ENCODE results near the gene CFAP206. TPM values are rescaled to one million over a fixed set of nuclear protein-coding genes. Genes with fewer than 3 reads are reported as not detected.

Gene CFAP206
- total RNA-seq, 1 experiment from 2014 or later: 0.54 TPM

DNA sequence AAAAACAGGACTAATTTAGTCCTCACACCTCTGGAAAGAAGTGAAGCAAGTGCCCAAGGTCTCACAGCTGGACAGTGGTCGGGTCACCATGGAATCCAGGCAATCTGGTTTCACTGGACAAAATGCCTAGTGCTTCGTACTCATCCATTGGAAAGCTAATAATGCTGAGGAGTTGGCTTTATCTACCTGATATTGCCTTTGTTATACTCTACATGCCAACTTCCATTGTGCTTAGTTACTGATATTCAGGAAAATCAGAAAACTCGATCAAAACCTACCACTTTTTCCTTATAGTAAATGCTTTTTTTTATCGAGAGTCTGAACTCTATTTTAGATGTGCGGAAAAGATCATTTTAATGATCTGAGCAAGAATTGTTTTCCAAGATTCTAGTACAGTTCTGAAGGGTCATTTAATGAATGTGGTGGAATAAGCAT is 966 bp downstream of the CFAP206 start:
- POLR2A ChIA-PET: interaction anchor here (0.6 to 0.7 kb wide), 2 partner anchors 111 to 1635 kb away, joined by 3 to 5 read pairs; no protein-coding TSS in a partner anchor
- Histone ChIP-seq H3K9me2 (ENCODE audit: insufficient read depth) (no peaks in the 10 kb centered on the region), H3K9ac (ENCODE audit: low read length) (peak overlapping the region; percentile 50), H3K36me3 (ENCODE audit: control insufficient read depth in 1 of 2, insufficient read depth in 2 of 2, low read length in 2 of 2) (no peaks in the 10 kb centered on the region), H3K27ac (ENCODE audit: low read depth, low read length) (peak overlapping the region; percentile 29), H3K79me2 (ENCODE audit: insufficient read depth, low read length) (no peaks in the 10 kb centered on the region), H3K4me1 (ENCODE audit: control insufficient read depth in 1 of 2, insufficient read depth in 2 of 2, low read length in 2 of 2) (peaks cover 4 to 12% of the 10 kb centered on the region in 2 experiments; a peak in 3 of 4 replicates), H3K4me3 (replicated peaks in 1 of 2; ENCODE audit: low read depth in 1 of 2, low read length in 2 of 2) (peak overlapping the region; percentile 45 to 79), H4K20me1 (ENCODE audit: insufficient read depth) (no peaks in the 10 kb centered on the region), H2AFZ (ENCODE audit: low read depth, low read length, poor library complexity, severe bottlenecking) (peak overlapping the region; percentile 94), H3K4me2 (ENCODE audit: low read length) (peak overlapping the region; percentile 81), H3K27me3 (ENCODE audit: insufficient read depth, low read length) (no peaks in the 10 kb centered on the region), H3K9me3 (ENCODE audit: control insufficient read depth in 1 of 2, insufficient read depth in 1 of 2, low read depth in 1 of 2, low read length in 2 of 2) (no peaks in the 10 kb centered on the region)
- CTCF ChIA-PET: interaction anchor here (1.3 kb wide), 1 partner anchor 16 kb away, joined by 3 read pairs; no protein-coding TSS in a partner anchor
- intact Hi-C loops (cut with micrococcal nuclease): loop anchor here (5.0 kb wide), 2 partner anchors 64 to 294 kb away; partner anchors contain the start of genes AKIRIN2 and SLC35A1
- TF ChIP-seq, protein P1, sequence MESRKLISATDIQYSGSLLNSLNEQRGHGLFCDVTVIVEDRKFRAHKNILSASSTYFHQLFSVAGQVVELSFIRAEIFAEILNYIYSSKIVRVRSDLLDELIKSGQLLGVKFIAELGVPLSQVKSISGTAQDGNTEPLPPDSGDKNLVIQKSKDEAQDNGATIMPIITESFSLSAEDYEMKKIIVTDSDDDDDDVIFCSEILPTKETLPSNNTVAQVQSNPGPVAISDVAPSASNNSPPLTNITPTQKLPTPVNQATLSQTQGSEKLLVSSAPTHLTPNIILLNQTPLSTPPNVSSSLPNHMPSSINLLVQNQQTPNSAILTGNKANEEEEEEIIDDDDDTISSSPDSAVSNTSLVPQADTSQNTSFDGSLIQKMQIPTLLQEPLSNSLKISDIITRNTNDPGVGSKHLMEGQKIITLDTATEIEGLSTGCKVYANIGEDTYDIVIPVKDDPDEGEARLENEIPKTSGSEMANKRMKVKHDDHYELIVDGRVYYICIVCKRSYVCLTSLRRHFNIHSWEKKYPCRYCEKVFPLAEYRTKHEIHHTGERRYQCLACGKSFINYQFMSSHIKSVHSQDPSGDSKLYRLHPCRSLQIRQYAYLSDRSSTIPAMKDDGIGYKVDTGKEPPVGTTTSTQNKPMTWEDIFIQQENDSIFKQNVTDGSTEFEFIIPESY (IDR thresholded peaks at IDR 0.05; ENCODE audit: extremely low read depth, insufficient replicate concordance, low read length): no peak
- no peak for TF ChIP-seq FOSL1 (IDR thresholded peaks at IDR 0.05; ENCODE audit: low read depth)
- TF ChIP-seq ZNF274 (IDR thresholded peaks at IDR 0.05; ENCODE audit: low read depth, low read length): no peak
- TF ChIP-seq, protein P2, sequence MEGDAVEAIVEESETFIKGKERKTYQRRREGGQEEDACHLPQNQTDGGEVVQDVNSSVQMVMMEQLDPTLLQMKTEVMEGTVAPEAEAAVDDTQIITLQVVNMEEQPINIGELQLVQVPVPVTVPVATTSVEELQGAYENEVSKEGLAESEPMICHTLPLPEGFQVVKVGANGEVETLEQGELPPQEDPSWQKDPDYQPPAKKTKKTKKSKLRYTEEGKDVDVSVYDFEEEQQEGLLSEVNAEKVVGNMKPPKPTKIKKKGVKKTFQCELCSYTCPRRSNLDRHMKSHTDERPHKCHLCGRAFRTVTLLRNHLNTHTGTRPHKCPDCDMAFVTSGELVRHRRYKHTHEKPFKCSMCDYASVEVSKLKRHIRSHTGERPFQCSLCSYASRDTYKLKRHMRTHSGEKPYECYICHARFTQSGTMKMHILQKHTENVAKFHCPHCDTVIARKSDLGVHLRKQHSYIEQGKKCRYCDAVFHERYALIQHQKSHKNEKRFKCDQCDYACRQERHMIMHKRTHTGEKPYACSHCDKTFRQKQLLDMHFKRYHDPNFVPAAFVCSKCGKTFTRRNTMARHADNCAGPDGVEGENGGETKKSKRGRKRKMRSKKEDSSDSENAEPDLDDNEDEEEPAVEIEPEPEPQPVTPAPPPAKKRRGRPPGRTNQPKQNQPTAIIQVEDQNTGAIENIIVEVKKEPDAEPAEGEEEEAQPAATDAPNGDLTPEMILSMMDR (IDR thresholded peaks at IDR 0.05 in 2 of 3, conservative IDR thresholded peaks at IDR 0.05 in 1 of 3; ENCODE audit: borderline replicate concordance in 1 of 3, insufficient read depth in 1 of 3, low read depth in 2 of 3, low read length in 2 of 3): no peak
- no peak for TF ChIP-seq JUND (IDR thresholded peaks at IDR 0.05)
- TSS peak; percentile 41 for BruUV-seq (replicated peaks)
- DNase-seq (ENCODE audit: low read depth, low spot score): no peak
- peak; percentile 21; the same call in 1 of the 2 replicates for ATAC-seq
- RAD21 ChIA-PET (ENCODE audit: low non-redundant PET in 1 of 2, low total read pairs in 2 of 2, uncharacterized antibody in 2 of 2, unreplicated experiment in 2 of 2): interaction anchor here in 1 of 2 experiments (1.2 kb wide), 1 partner anchor 16 kb away, joined by 3 read pairs; no protein-coding TSS in a partner anchor

Data from HCT116 (cell line).